Measurements from ENCODE around the gene TCHH.

Gene TCHH

GRCh38 chr1:152067929-152068328, 47.3 kb downstream of the TCHH start:
- H3K79me2 ChIP-seq (ENCODE audit: insufficient read depth, low read length), result no peaks in the 10 kb centered on the region
- H3K4me3 ChIP-seq (ENCODE audit: insufficient read depth, low read length, poor library complexity, severe bottlenecking), result no peak overlapping the region
- no peaks in the 10 kb centered on the region for H3K9me3 ChIP-seq (ENCODE audit: insufficient read depth, low read length)
- H2AFZ ChIP-seq (ENCODE audit: low read depth, low read length, severe bottlenecking), result no peak overlapping the region
- H3K27ac ChIP-seq (ENCODE audit: low read depth, low read length), result no peak overlapping the region
- H3K27me3 ChIP-seq (ENCODE audit: low read length), result no peaks in the 10 kb centered on the region
- H4K20me1 ChIP-seq (ENCODE audit: low read depth, low read length), result no peaks in the 10 kb centered on the region
- no peak overlapping the region for H3K9ac ChIP-seq (ENCODE audit: low read length)
- TF ChIP-seq EZH2phosphoT487 (conservative IDR thresholded peaks at IDR 0.05; ENCODE audit: low read length), result no peak
- TF ChIP-seq, protein P1, sequence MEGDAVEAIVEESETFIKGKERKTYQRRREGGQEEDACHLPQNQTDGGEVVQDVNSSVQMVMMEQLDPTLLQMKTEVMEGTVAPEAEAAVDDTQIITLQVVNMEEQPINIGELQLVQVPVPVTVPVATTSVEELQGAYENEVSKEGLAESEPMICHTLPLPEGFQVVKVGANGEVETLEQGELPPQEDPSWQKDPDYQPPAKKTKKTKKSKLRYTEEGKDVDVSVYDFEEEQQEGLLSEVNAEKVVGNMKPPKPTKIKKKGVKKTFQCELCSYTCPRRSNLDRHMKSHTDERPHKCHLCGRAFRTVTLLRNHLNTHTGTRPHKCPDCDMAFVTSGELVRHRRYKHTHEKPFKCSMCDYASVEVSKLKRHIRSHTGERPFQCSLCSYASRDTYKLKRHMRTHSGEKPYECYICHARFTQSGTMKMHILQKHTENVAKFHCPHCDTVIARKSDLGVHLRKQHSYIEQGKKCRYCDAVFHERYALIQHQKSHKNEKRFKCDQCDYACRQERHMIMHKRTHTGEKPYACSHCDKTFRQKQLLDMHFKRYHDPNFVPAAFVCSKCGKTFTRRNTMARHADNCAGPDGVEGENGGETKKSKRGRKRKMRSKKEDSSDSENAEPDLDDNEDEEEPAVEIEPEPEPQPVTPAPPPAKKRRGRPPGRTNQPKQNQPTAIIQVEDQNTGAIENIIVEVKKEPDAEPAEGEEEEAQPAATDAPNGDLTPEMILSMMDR (IDR thresholded peaks at IDR 0.05; ENCODE audit: insufficient read depth, low read length, poor library complexity, severe bottlenecking), result no peak
- H3K36me3 ChIP-seq (ENCODE audit: low read length), result no peaks in the 10 kb centered on the region
- H3K4me2 ChIP-seq (ENCODE audit: low read depth, low read length, poor library complexity, severe bottlenecking), result no peak overlapping the region
- no peaks in the 10 kb centered on the region for H3K9me2 ChIP-seq (replicated peaks; ENCODE audit: insufficient read depth, low read length)
- no peaks in the 10 kb centered on the region for H3F3A ChIP-seq (ENCODE audit: insufficient read depth)

DNA sequence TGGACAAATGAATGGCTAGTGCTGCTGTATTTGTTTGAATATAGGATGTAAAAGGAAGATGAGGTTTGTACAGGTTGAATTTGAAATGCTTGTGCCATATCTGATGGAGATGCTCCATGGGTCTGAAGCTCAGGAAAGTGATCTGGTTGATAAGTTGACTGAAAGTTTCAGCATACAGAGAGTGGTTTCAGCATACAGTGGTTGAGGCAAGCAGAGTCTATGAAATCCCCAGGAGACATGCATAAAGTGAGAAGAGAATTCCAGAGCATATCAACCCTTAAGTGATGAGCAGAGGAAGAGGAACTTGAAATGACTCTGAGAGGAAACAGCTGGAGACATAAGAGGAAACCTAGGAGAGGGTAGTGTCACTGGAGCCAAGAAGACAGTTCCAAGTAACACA, 48.1 kb downstream of the TCHH start:
- Histone ChIP-seq H3K4me3 (ENCODE audit: insufficient read depth, low read length, poor library complexity, severe bottlenecking) (no peak overlapping the region), H3K27ac (ENCODE audit: low read depth, low read length) (no peak overlapping the region), H3K36me3 (ENCODE audit: low read length) (no peaks in the 10 kb centered on the region), H3K9ac (ENCODE audit: low read length) (no peak overlapping the region), H2AFZ (ENCODE audit: low read depth, low read length, severe bottlenecking) (no peak overlapping the region), H4K20me1 (ENCODE audit: low read depth, low read length) (no peaks in the 10 kb centered on the region), H3K4me2 (ENCODE audit: low read depth, low read length, poor library complexity, severe bottlenecking) (no peak overlapping the region), H3F3A (ENCODE audit: insufficient read depth) (no peaks in the 10 kb centered on the region), H3K9me2 (replicated peaks; ENCODE audit: insufficient read depth, low read length) (no peaks in the 10 kb centered on the region), H3K27me3 (ENCODE audit: low read length) (no peaks in the 10 kb centered on the region), H3K9me3 (ENCODE audit: insufficient read depth, low read length) (no peaks in the 10 kb centered on the region), H3K79me2 (ENCODE audit: insufficient read depth, low read length) (no peaks in the 10 kb centered on the region)
- TF ChIP-seq, protein P1 (IDR thresholded peaks at IDR 0.05; ENCODE audit: insufficient read depth, low read length, poor library complexity, severe bottlenecking), result no peak
- TF ChIP-seq EZH2phosphoT487 (conservative IDR thresholded peaks at IDR 0.05; ENCODE audit: low read length), result no peak

- TF ChIP-seq, protein P1 (IDR thresholded peaks at IDR 0.05; ENCODE audit: insufficient read depth, low read length, poor library complexity, severe bottlenecking), result no peak
- no peak for TF ChIP-seq EZH2phosphoT487 (conservative IDR thresholded peaks at IDR 0.05; ENCODE audit: low read length)
Measured at GRCh38 chr1:152061952-152062351, 53.3 kb downstream of the TCHH start.

More at GRCh38 chr1:152061952-152062351, 53.3 kb downstream of the TCHH start:
- no peaks in the 10 kb centered on the region for H3K9me2 ChIP-seq (replicated peaks; ENCODE audit: insufficient read depth, low read length)
- no peaks in the 10 kb centered on the region for H3K36me3 ChIP-seq (ENCODE audit: low read length)
- H3K79me2 ChIP-seq (ENCODE audit: insufficient read depth, low read length), result no peaks in the 10 kb centered on the region
- H3K4me2 ChIP-seq (ENCODE audit: low read depth, low read length, poor library complexity, severe bottlenecking), result no peak overlapping the region
- H3F3A ChIP-seq (ENCODE audit: insufficient read depth), result no peaks in the 10 kb centered on the region
- no peak overlapping the region for H3K9ac ChIP-seq (ENCODE audit: low read length)
- H3K9me3 ChIP-seq (ENCODE audit: insufficient read depth, low read length), result no peaks in the 10 kb centered on the region
- H3K4me3 ChIP-seq (ENCODE audit: insufficient read depth, low read length, poor library complexity, severe bottlenecking), result no peak overlapping the region
- H3K27ac ChIP-seq (ENCODE audit: low read depth, low read length), result no peak overlapping the region
- no peak overlapping the region for H2AFZ ChIP-seq (ENCODE audit: low read depth, low read length, severe bottlenecking)
- H4K20me1 ChIP-seq (ENCODE audit: low read depth, low read length), result no peaks in the 10 kb centered on the region
- H3K27me3 ChIP-seq (ENCODE audit: low read length), result no peaks in the 10 kb centered on the region; the same call in 1 of the 2 replicates
